ENCODE data around the gene LPP. TPM values are rescaled to one million over a fixed set of nuclear protein-coding genes. Genes with fewer than 3 reads are reported as not detected.
"Not testable (repeated sequence)": the region's sequence is repeated elsewhere in the genome, so short reads cannot be mapped to it uniquely, and the experiment has no call there.

LPP gene
- total RNA-seq, 1 donor from 2014 or later = 96.7 TPM

GRCh38 chr3:188128905-188129304 lies 25.1 kb upstream of the LPP start:
- H3K4me3 Mint-ChIP-seq = no peak overlapping the region
- H3K9me3 Mint-ChIP-seq = peaks cover 4% of the 10 kb centered on the region
- DNase-seq (ENCODE audit: extremely low spot score, unreplicated experiment) = no peak
- H3K36me3 Mint-ChIP-seq = no peaks in the 10 kb centered on the region
- no peak for TF ChIP-seq CTCF (conservative IDR thresholded peaks at IDR 0.05)
- no peaks in the 10 kb centered on the region for H3K27me3 Mint-ChIP-seq
- peaks cover 7% of the 10 kb centered on the region for H3K4me1 Mint-ChIP-seq (ENCODE audit: unreplicated experiment)
- H3K27ac Mint-ChIP-seq = no peak overlapping the region

- H3K27me3 Mint-ChIP-seq; H3K27ac Mint-ChIP-seq; H3K4me3 Mint-ChIP-seq; DNase-seq (ENCODE audit: extremely low spot score, unreplicated experiment); H3K4me1 Mint-ChIP-seq (ENCODE audit: unreplicated experiment); H3K36me3 Mint-ChIP-seq; H3K9me3 Mint-ChIP-seq: not testable (repeated sequence)
Observed at GRCh38 chr3:188131023-188131422, 22.9 kb upstream of the LPP start.

GRCh38 chr3:188133219-188133618 lies 20.7 kb upstream of the LPP start:
- no peak for DNase-seq (ENCODE audit: extremely low spot score, unreplicated experiment)
- peaks cover 2% of the 10 kb centered on the region for H3K27me3 Mint-ChIP-seq
- no peak overlapping the region for H3K4me3 Mint-ChIP-seq
- peaks cover 7% of the 10 kb centered on the region for H3K9me3 Mint-ChIP-seq
- H3K4me1 Mint-ChIP-seq (ENCODE audit: unreplicated experiment) = peaks cover 3% of the 10 kb centered on the region
- H3K27ac Mint-ChIP-seq = no peak overlapping the region
- no peak for TF ChIP-seq CTCF (conservative IDR thresholded peaks at IDR 0.05)
- H3K36me3 Mint-ChIP-seq = no peaks in the 10 kb centered on the region

GRCh38 chr3:188133646-188134045 lies 20.3 kb upstream of the LPP start:
- DNase-seq (ENCODE audit: extremely low spot score, unreplicated experiment) = no peak

GRCh38 chr3:188134079-188134478 lies 19.9 kb upstream of the LPP start:
- TF ChIP-seq CTCF (conservative IDR thresholded peaks at IDR 0.05) = no peak
- H3K4me1 Mint-ChIP-seq (ENCODE audit: unreplicated experiment) = peaks cover 3% of the 10 kb centered on the region
- peaks cover 2% of the 10 kb centered on the region for H3K27me3 Mint-ChIP-seq
- H3K9me3 Mint-ChIP-seq = peaks cover 7% of the 10 kb centered on the region
- no peak overlapping the region for H3K4me3 Mint-ChIP-seq
- no peak for DNase-seq (ENCODE audit: extremely low spot score, unreplicated experiment)
- no peaks in the 10 kb centered on the region for H3K36me3 Mint-ChIP-seq
- H3K27ac Mint-ChIP-seq = no peak overlapping the region

More at GRCh38 chr3:188133646-188134045, 20.3 kb upstream of the LPP start:
- Mint-ChIP-seq H3K27me3 (peaks cover 2% of the 10 kb centered on the region), H3K4me1 (ENCODE audit: unreplicated experiment) (peaks cover 3% of the 10 kb centered on the region), H3K4me3 (no peak overlapping the region), H3K27ac (no peak overlapping the region), H3K9me3 (peaks cover 7% of the 10 kb centered on the region), H3K36me3 (no peaks in the 10 kb centered on the region)
- no peak for TF ChIP-seq CTCF (conservative IDR thresholded peaks at IDR 0.05)

GRCh38 chr3:188134856-188135255 lies 19.1 kb upstream of the LPP start:
- H3K9me3 Mint-ChIP-seq = peaks cover 7% of the 10 kb centered on the region

More at GRCh38 chr3:188134856-188135255, 19.1 kb upstream of the LPP start:
- Mint-ChIP-seq H3K27ac (no peak overlapping the region), H3K36me3 (no peaks in the 10 kb centered on the region), H3K4me3 (no peak overlapping the region), H3K4me1 (ENCODE audit: unreplicated experiment) (peaks cover 3% of the 10 kb centered on the region), H3K27me3 (peaks cover 2% of the 10 kb centered on the region)
- no peak for TF ChIP-seq CTCF (conservative IDR thresholded peaks at IDR 0.05)
- no peak for DNase-seq (ENCODE audit: extremely low spot score, unreplicated experiment)

Measured in type B pancreatic cell (in vitro differentiated cells).